OCI-LY1 (cell line): ENCODE data around the gene MCC.

Experiments used
- H2AFZ ChIP-seq: fragments of 200-600 bp; sonication (generic), shearing (Covaris generic); 2 replicates; pipeline ENCODE4 v1.6.0; 2014; ENCODE audit warnings: antibody characterized with exemption, mild to moderate bottlenecking, low read length
- H3F3A ChIP-seq: fragments of 200-600 bp; sonication (generic), shearing (Covaris generic); 2 replicates; pipeline ENCODE4 v1.6.0; 2014; ENCODE audit warnings: mild to moderate bottlenecking, antibody characterized with exemption, low read length, moderate library complexity; ENCODE audit not compliant: insufficient read depth
- H3K27ac ChIP-seq: fragments of 200-600 bp; sonication (generic); 2 replicates; pipeline ENCODE4 v1.5.1; 2014; ENCODE audit warnings: low read length, mixed run types, mild to moderate bottlenecking, low read depth; ENCODE audit not compliant: poor library complexity, severe bottlenecking
- H3K27me3 ChIP-seq: fragments of 200-600 bp; sonication (generic); 2 replicates; pipeline ENCODE4 v1.6.0; 2014; ENCODE audit warnings: antibody characterized with exemption, mild to moderate bottlenecking, low read length, moderate library complexity; ENCODE audit not compliant: insufficient read depth
- H3K36me3 ChIP-seq: fragments of 200-600 bp; sonication (generic); 2 replicates; pipeline ENCODE4 v1.6.1; 2014; ENCODE audit warnings: mild to moderate bottlenecking, antibody characterized with exemption, low read length, moderate library complexity, mixed read lengths; ENCODE audit not compliant: insufficient read depth
- H3K4me1 ChIP-seq: fragments of 200-600 bp; sonication (generic); 2 replicates; pipeline ENCODE4 v1.5.1; 2014; ENCODE audit warnings: mild to moderate bottlenecking, low read length, moderate library complexity; ENCODE audit not compliant: insufficient read depth, severe bottlenecking
- H3K4me2 ChIP-seq: fragments of 200-600 bp; sonication (generic), shearing (Covaris generic); 2 replicates; pipeline ENCODE4 v1.6.1; 2014; ENCODE audit warnings: low read length
- H3K4me3 ChIP-seq: fragments of 200-600 bp; sonication (generic); 2 replicates; pipeline ENCODE4 v1.5.1; 2014; ENCODE audit warnings: low read length, low read depth, mild to moderate bottlenecking, mixed read lengths; ENCODE audit not compliant: poor library complexity, severe bottlenecking
- H3K79me2 ChIP-seq: fragments of 200-600 bp; shearing (Covaris generic); 2 replicates; pipeline ENCODE4 v1.6.1; 2016; ENCODE audit warnings: mixed run types, low read length, mixed read lengths; ENCODE audit not compliant: insufficient read depth
- H3K9ac ChIP-seq: fragments of 200-600 bp; sonication (generic), shearing (Covaris generic); 2 replicates; pipeline ENCODE4 v1.6.1; 2014; ENCODE audit warnings: mild to moderate bottlenecking, low read length, mixed read lengths
- H3K9me2 ChIP-seq: fragments of 200-600 bp; sonication (generic), shearing (Covaris generic); 2 replicates; pipeline ENCODE4 v1.6.1; 2014; ENCODE audit warnings: low read depth, mild to moderate bottlenecking, low read length, mixed read lengths
- H3K9me3 ChIP-seq: fragments of 200-600 bp; shearing (Covaris generic); 2 replicates; pipeline ENCODE4 v1.6.1; 2014; ENCODE audit warnings: low read length, mixed read lengths
- H4K20me1 ChIP-seq: fragments of 200-600 bp; sonication (generic), shearing (Covaris generic); 2 replicates; pipeline ENCODE4 v1.6.0; 2016; ENCODE audit warnings: mild to moderate bottlenecking, low read length; ENCODE audit not compliant: insufficient read depth
- CTCF ChIP-seq: fragments of 200-600 bp; sonication (generic), shearing (Covaris generic); IDR thresholded peaks from 2 replicates; pipeline ENCODE4 v1.5.1; 2017; ENCODE audit warnings: mild to moderate bottlenecking, antibody characterized with exemption, low read length, moderate library complexity, mixed read lengths
- EZH2 ChIP-seq: fragments of 200-600 bp; sonication (generic), shearing (Covaris generic); IDR thresholded peaks from 2 replicates; pipeline ENCODE4 v1.8.0; 2017; ENCODE audit warnings: borderline replicate concordance, mixed run types, mild to moderate bottlenecking, antibody characterized with exemption, low read length, moderate library complexity, mixed read lengths

MCC gene

GRCh38 chr5:113194125-113194524 lies 294.1 kb downstream of the MCC start:
- Histone ChIP-seq H3K4me2 (no peak overlapping the region), H3K79me2 (no peaks in the 10 kb centered on the region), H2AFZ (no peak overlapping the region), H3K27ac (no peak overlapping the region), H3K4me1 (no peaks in the 10 kb centered on the region), H3F3A (no peaks in the 10 kb centered on the region), H3K36me3 (no peaks in the 10 kb centered on the region), H3K9ac (no peak overlapping the region), H3K4me3 (no peak overlapping the region), H3K9me2 (no peaks in the 10 kb centered on the region), H3K27me3 (no peaks in the 10 kb centered on the region; the same call in 1 of the 2 replicates), H3K9me3 (no peaks in the 10 kb centered on the region), H4K20me1 (no peaks in the 10 kb centered on the region)
- TF ChIP-seq CTCF (no peak), EZH2 (no peak)

- Histone ChIP-seq H3K9ac (no peak overlapping the region), H3K9me3 (no peaks in the 10 kb centered on the region), H3K79me2 (no peaks in the 10 kb centered on the region), H2AFZ (no peak overlapping the region), H3F3A (no peaks in the 10 kb centered on the region), H3K4me1 (no peaks in the 10 kb centered on the region), H4K20me1 (no peaks in the 10 kb centered on the region), H3K36me3 (no peaks in the 10 kb centered on the region), H3K27me3 (no peaks in the 10 kb centered on the region; the same call in 1 of the 2 replicates), H3K4me3 (no peak overlapping the region), H3K27ac (no peak overlapping the region), H3K4me2 (no peak overlapping the region), H3K9me2 (no peaks in the 10 kb centered on the region)
- TF ChIP-seq CTCF (no peak), EZH2 (no peak)
Observed at GRCh38 chr5:113193311-113193978, 294.8 kb downstream of the MCC start.

GRCh38 chr5:113192541-113192940 lies 295.7 kb downstream of the MCC start:
- Histone ChIP-seq H3K4me3 (no peak overlapping the region), H3K4me1 (no peaks in the 10 kb centered on the region), H3K36me3 (no peaks in the 10 kb centered on the region), H3K4me2 (no peak overlapping the region), H4K20me1 (no peaks in the 10 kb centered on the region), H3K27ac (no peak overlapping the region), H3F3A (no peaks in the 10 kb centered on the region), H2AFZ (no peak overlapping the region), H3K27me3 (no peaks in the 10 kb centered on the region; the same call in 1 of the 2 replicates), H3K9me3 (no peaks in the 10 kb centered on the region), H3K9me2 (no peaks in the 10 kb centered on the region), H3K9ac (no peak overlapping the region), H3K79me2 (no peaks in the 10 kb centered on the region)
- TF ChIP-seq CTCF = no peak
- TF ChIP-seq EZH2 = no peak
